GM21423 (cell line): ENCODE results near the gene NHLH1.

Experiments used
- ATAC-seq: cut with Tn5 transposase; IDR thresholded peaks from one replicate; pipeline ENCODE4 v1.9.1; 2021; ENCODE audit warnings: mild to moderate bottlenecking, moderate library complexity; ENCODE audit not compliant: unreplicated experiment

NHLH1 gene

GRCh38 chr1:160366731-160367515, at the start of gene NHLH1:
TSS of gene NHLH1 (plus strand) at chr1:160367071. CDS start at chr1:160370732, 3,661 bp downstream.
- no peak for ATAC-seq

GRCh38 chr1:160322831-160323230, 44.0 kb upstream of the NHLH1 start:
- no peak for ATAC-seq

GRCh38 chr1:160325252-160325651, 41.6 kb upstream of the NHLH1 start:
- no peak for ATAC-seq

GRCh38 chr1:160326418-160326817, 40.5 kb upstream of the NHLH1 start:
- no peak for ATAC-seq

GRCh38 chr1:160328184-160328583, 38.7 kb upstream of the NHLH1 start:
- ATAC-seq: no peak

GRCh38 chr1:160330119-160330518, 36.8 kb upstream of the NHLH1 start:
- ATAC-seq: no peak

GRCh38 chr1:160332516-160332915, 34.4 kb upstream of the NHLH1 start:
- no peak for ATAC-seq

GRCh38 chr1:160338580-160338979, 28.3 kb upstream of the NHLH1 start:
- no peak for ATAC-seq

- no peak for ATAC-seq
Measured at GRCh38 chr1:160340146-160340545, 26.7 kb upstream of the NHLH1 start.

- ATAC-seq: no peak
Measured at GRCh38 chr1:160340866-160341265, 26.0 kb upstream of the NHLH1 start.

GRCh38 chr1:160342526-160342925, 24.3 kb upstream of the NHLH1 start:
- ATAC-seq: no peak

GRCh38 chr1:160342953-160343869, 23.7 kb upstream of the NHLH1 start, which contains the start of the genes COPA and NCSTN:
TSS of gene COPA (minus strand) at chr1:160343250. CDS start at chr1:160343170, 80 bp downstream.
TSS of gene NCSTN (plus strand) at chr1:160343383. CDS start at chr1:160343397, 14 bp downstream.
- ATAC-seq: peak; percentile 93

GRCh38 chr1:160344241-160344640, 22.6 kb upstream of the NHLH1 start:
- ATAC-seq: no peak

- ATAC-seq: no peak
Measured at GRCh38 chr1:160344936-160345335, 21.9 kb upstream of the NHLH1 start.

- no peak for ATAC-seq
Measured at GRCh38 chr1:160346463-160346862, 20.4 kb upstream of the NHLH1 start.

- ATAC-seq: no peak
Measured at GRCh38 chr1:160346958-160347357, 19.9 kb upstream of the NHLH1 start.

GRCh38 chr1:160351629-160352028, 15.2 kb upstream of the NHLH1 start:
- ATAC-seq: no peak

- no peak for ATAC-seq
Measured at GRCh38 chr1:160352555-160352954, 14.3 kb upstream of the NHLH1 start.

- no peak for ATAC-seq
Measured at GRCh38 chr1:160353223-160353622, 13.6 kb upstream of the NHLH1 start.

- ATAC-seq: no peak
Measured at GRCh38 chr1:160354388-160354985, 12.4 kb upstream of the NHLH1 start.

- ATAC-seq: no peak
Measured at GRCh38 chr1:160357286-160358002, 9.4 kb upstream of the NHLH1 start.
